Measurements from ENCODE around the gene FRAT2. TPM values are rescaled to one million over a fixed set of nuclear protein-coding genes. Genes with fewer than 3 reads are reported as not detected.
A peak's percentile ranks its signal among the peaks of the same experiment; 100 is the strongest.

FRAT2 gene
- total and polyA plus RNA-seq, 2 of the 13 experiments (the other 11 are each of a cell fraction or from before 2014, with no cell fraction given): 7.2 to 14.1 TPM

GRCh38 chr10:97297556-97298222 lies 36.8 kb downstream of the FRAT2 start (continued):
- TF ChIP-seq THYN1 (CRISPR knock-in tag; IDR thresholded peaks at IDR 0.05; ENCODE audit: borderline replicate concordance, low read depth) (0 out of 2 replicates have a peak, but pooled peaks have one; percentile 39), HDAC1 (CRISPR knock-in tag; IDR thresholded peaks at IDR 0.05) (peak; percentile 65), ZSCAN30 (CRISPR knock-in tag; IDR thresholded peaks at IDR 0.05) (no peak), HNRNPK (IDR thresholded peaks at IDR 0.05; ENCODE audit: low read depth, low read length, poor library complexity, severe bottlenecking) (no peak), ZNF770 (CRISPR knock-in tag; IDR thresholded peaks at IDR 0.05) (peak; percentile 100), ATF1 (CRISPR knock-in tag; IDR thresholded peaks at IDR 0.05) (0 out of 2 replicates have a peak, but pooled peaks have one; percentile 22), RBAK (CRISPR knock-in tag; IDR thresholded peaks at IDR 0.05) (no peak), ZNF768 (CRISPR knock-in tag; IDR thresholded peaks at IDR 0.05) (peak; percentile 76), ZFP90 (CRISPR knock-in tag; IDR thresholded peaks at IDR 0.05; ENCODE audit: borderline replicate concordance) (no peak), UBTF (CRISPR knock-in tag; IDR thresholded peaks at IDR 0.05) (no peak), NONO (IDR thresholded peaks at IDR 0.05) (no peak), NONO (CRISPR knock-in tag; conservative IDR thresholded peaks at IDR 0.05) (0 out of 2 replicates have a peak, but pooled peaks have one; percentile 14), GABPA (IDR thresholded peaks at IDR 0.05; ENCODE audit: low read depth, low read length) (no peak), GABPA (CRISPR knock-in tag; IDR thresholded peaks at IDR 0.05; ENCODE audit: low read depth) (no peak), RARA (CRISPR knock-in tag; IDR thresholded peaks at IDR 0.05) (peak; percentile 64), GFI1 (CRISPR knock-in tag; IDR thresholded peaks at IDR 0.05; ENCODE audit: borderline replicate concordance) (peak; percentile 93), FOXK2 (IDR thresholded peaks at IDR 0.05) (0 out of 2 replicates have a peak, but pooled peaks have one; percentile 14), ZBTB37 (CRISPR knock-in tag; IDR thresholded peaks at IDR 0.05) (no peak), PAX8 (CRISPR knock-in tag; IDR thresholded peaks at IDR 0.05; ENCODE audit: borderline replicate concordance) (no peak), POGZ (CRISPR knock-in tag; IDR thresholded peaks at IDR 0.05) (peak; percentile 78), SPEN (CRISPR knock-in tag; IDR thresholded peaks at IDR 0.05; ENCODE audit: low read depth) (no peak), ZNF607 (CRISPR knock-in tag; IDR thresholded peaks at IDR 0.05; ENCODE audit: borderline replicate concordance) (no peak), ZNF136 (CRISPR knock-in tag; IDR thresholded peaks at IDR 0.05; ENCODE audit: low read depth) (no peak), ZFY (CRISPR knock-in tag; IDR thresholded peaks at IDR 0.05) (no peak), FOXA1 (IDR thresholded peaks at IDR 0.05) (no peak), FOXA1 (CRISPR knock-in tag; IDR thresholded peaks at IDR 0.05) (peak; percentile 33; the same call in 1 of the 2 replicates), ZNF446 (CRISPR knock-in tag; IDR thresholded peaks at IDR 0.05) (no peak)
